Inflammatory macrophage treated with lipopolysaccharide for 1 hour (primary cell): ENCODE measurements around the gene U2SURP.

Experiments used
- DNase-seq, 2 donors: peaks; one replicate each; pipeline ENCODE4 v3.0.0-alpha.2; 2020 to 2022

U2SURP gene

DNA sequence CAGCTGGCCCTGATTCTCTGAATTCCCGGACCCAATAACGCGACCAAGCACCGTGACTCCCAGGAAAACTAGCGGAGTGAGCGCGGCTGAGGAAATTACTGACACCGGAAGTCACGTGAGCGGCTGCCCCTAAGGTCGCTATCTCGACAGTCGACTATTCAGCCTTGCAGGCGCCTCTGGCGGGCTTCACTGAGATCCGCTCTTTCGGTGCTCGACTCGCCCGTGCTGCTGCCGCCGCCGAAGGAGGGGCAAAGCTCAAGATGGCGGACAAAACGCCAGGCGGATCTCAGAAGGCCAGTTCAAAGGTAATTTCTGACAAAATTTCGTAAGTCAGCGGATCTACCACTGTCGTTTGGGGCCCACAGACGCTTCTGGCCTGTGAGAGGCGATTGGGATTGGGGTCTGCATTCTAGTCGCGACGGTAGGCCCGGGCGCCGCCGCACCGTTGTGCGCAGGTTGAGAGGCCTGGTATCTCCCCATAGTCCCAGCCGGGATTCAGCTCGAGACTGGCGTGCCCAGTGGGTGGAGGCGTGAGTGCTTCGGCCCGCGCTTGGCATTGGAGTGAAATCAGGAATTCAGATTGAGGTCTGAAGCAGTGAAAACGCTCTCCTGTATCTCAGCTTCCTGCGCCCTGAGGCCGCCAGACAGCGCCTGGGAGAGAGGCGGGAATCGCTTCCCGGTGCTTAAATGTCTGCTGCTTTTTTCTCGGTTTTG, at the start of gene U2SURP:
Gene U2SURP, plus strand, starts transcription at position 202 of the 714 bp plus-strand sequence. Its CDS starts 59 bp downstream, at position 261.
- DNase-seq: peak; percentile 96 to 97

GRCh38 chr3:142951794-142952193, 49.6 kb upstream of the U2SURP start:
- no peak for DNase-seq

DNA sequence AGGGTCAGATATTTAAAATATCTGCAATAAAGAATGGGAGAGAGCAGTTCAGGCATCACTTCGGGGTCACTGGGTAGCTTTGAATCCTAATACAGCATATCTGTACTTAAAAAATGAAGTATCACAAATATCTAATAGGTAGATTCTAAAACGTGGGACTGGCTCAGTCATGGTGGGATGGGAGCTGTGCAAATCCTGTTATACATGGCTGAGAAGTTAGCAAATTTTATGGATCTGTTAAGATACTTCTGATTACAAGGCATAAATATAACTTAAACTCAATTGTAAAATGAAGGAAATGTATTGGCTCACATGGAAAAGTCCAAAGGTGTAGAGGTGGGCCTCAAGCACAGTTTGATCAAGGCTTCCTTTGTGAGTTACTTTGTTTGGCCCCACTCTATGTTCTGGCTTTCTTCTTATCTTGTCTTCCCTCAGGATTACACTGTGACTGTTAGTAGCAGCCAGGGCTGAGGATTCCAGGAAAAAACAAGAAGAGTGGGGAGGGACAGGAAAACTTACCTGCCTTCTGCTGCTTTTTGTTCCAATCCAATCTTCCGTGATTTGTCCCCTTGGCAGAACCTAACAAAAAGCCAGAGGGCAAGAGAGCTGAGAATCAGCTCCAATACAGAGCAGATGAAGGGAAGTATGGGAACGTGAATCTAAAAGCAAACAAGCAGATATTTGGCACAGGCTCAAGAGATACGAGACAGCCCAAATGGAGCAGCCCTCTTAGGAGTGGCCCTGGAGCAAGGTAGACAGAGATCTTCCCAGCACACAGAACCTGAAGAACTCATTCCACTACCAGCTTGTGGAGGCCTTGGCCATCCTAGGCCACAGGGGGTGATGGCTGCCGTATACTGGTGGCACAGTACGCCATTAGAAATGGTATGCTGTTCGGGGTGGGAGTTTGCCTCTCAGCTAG, 48.8 kb upstream of the U2SURP start:
- DNase-seq: no peak

DNA sequence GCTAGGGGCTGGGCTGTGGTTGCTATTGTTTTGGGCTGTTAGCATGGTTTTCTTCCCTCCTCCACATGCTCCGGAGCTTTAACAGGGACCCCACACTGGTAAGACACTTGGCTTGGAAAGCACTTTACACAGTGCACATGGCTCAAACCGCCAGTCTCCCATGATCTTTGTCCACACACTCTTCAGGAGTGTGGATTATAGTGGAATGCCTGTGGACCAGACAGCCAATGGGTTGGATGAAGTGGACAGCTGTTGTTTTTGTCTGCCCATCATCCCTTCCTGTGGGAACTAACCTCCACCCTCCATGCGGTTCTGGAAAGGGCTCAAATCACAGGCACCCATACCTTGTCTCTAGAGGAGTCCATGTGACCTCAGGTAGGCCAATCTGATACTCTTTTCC, 47.9 kb upstream of the U2SURP start:
- DNase-seq: no peak

- DNase-seq: no peak
These were observed 42.7 kb upstream of the U2SURP start for GRCh38 chr3:142958707-142959106.

GRCh38 chr3:142960322-142960850, 41.0 kb upstream of the U2SURP start:
- DNase-seq: no peak

DNA sequence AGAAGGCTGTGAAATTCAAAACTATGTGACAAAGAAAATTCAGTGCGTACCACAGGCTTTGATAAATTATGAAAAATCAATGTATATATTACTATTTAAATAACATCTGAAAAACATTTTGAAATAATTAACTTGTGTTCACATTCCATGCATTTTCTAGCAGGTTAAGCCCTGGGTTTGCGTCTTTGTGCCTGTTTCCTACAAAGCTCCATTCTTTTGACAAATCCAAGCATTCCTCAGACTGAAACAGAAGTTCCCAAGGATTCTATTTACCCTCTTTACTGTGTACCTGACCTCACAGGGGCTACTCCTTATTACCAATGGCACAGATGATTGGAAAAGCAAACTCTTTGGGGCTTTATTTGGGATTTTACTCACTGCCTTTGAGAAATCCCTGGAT, 39.8 kb upstream of the U2SURP start:
- DNase-seq: no peak

DNA sequence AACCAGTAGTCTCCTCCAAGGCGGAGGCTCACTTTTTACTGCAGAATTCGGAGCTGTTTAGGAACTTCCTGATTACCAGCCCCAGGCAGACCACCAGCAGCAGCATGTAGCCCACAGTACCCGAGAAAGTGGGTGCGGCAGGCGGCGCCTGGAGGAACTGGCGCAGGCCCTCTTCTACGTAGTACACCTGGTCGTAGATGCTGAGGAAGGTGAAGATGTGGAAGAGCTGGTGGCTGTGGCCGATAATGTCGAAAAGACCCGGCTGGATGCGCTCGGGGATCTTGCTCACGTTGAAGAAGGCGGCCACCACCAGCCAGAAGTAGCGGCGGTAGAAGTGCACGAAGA, 39.2 kb upstream of the U2SURP start:
- DNase-seq: no peak

GRCh38 chr3:142962520-142963233, 38.7 kb upstream of the U2SURP start:
- no peak for DNase-seq

DNA sequence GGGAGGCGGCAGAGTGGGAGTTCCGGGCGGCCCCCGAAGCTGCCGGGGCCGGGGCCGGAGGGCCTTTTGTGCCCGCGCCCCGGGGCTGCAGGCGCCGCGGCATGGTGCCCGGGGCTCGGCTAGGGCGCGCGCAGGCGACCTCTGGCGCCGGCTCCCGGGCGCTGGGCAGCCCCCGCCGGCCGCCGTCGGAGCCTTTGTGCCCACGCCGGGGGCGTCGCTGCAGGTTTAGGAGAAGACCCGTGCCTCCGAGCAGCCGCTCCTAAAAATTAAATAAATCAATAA, 38.2 kb upstream of the U2SURP start:
- no peak for DNase-seq

GRCh38 chr3:142963516-142964448, 37.6 kb upstream of the U2SURP start, which contains the start of gene PAQR9:
PAQR9 (minus strand) TSS chr3:142963674; CDS start chr3:142963336, 338 bp downstream.
- no peak for DNase-seq

DNA sequence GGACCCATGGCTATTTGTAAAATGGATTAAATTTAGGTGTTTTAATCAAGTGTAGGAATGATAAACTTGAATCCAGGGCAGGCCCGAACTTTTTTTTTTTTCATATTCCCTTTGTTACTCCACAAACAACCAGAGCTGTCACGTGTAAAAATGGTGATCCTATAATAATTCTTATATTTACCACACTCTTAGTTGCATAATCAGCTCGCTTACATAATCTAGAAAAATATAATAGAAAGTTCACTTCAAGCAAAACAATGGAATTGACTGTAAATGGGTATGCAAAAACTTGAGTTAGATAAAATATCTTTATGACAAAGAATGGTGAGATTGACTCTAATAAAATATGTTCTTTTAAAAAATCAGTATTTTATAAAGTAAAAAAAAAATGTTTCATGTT, 35.8 kb upstream of the U2SURP start:
- DNase-seq: peak; percentile 18 to 51

GRCh38 chr3:142966808-142967207, 34.6 kb upstream of the U2SURP start:
- no peak for DNase-seq

- DNase-seq: no peak
These were observed 32.9 kb upstream of the U2SURP start for GRCh38 chr3:142968319-142969025.

GRCh38 chr3:142971431-142971830, 29.9 kb upstream of the U2SURP start:
- no peak for DNase-seq

DNA sequence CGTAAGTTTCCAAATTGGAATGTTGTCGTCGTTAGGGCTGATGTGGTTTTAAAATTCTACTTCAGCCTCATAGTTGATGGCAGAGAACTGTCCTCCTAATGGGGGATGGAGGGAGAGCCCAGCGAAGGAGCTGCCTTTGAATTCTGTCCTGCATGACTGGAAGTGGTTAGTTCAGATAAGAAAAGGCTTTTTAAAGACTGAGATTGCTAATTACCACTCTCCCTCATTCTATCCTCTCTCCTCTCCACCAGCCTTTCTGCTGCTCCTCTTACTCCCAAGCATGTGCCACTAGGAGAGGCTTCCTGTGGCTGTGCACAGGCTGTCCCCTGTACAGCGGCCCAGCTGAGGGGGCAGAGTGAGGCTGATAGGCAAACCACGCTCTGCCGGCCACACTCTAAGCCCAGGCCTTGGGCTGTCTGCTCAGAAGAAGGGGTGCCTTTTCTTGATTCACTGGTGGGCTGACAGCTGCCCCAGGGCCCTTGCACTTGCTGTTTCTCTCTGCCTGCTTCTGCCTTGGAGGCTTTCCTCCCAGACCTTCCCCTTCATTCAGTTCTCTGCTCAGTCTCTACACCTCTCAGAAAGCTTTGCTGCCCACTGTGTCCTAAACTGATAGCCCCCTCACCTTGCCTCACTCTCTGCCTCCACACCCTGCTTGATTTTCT, 29.1 kb upstream of the U2SURP start:
- no peak for DNase-seq

- DNase-seq: no peak
These were observed 28.0 kb upstream of the U2SURP start for GRCh38 chr3:142973217-142974009.

DNA sequence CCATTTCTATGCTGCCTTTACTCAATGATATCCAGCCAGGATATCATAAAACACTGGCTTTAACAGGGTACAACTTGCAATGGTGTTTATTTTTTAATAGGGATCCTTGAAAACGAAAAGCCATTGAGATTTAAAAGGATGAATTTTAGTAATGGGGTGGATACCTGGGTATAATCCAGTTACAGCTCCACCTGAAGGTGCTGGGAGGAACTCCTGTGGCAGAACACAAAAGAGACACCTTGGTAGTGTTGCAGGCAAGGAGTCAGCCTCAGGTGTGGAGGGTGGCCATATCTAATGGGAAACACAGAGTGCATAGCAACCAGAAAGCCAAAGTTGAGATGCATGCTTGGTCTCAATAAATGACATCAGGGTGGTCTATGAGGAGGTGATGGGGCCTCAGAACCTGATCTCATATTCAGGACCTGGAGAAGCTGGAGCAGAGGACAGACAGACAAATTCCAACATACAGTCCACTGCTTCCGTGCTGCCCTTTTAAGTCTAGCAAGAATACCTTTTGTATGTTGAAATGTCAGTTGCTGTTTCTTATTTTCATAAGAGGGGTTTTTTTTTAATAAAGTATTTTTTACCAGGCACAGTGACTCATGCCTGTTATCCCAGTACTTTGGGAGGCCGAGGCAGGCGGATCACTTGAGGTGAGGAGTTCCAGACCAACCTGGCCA, 25.9 kb upstream of the U2SURP start:
- no peak for DNase-seq

- DNase-seq: peak; percentile 77
These were observed 24.6 kb upstream of the U2SURP start for GRCh38 chr3:142976621-142977398.
